Peyer's patch (tissue), 4 donors: Measurements from ENCODE around the gene RMND5A. TPM values are rescaled to one million over a fixed set of nuclear protein-coding genes. Genes with fewer than 3 reads are reported as not detected.

Experiments used
- DNase-seq, 3 donors: peaks; one replicate each; pipeline ENCODE4 v3.0.0-alpha.2; 2017 to 2019
- H3K27ac ChIP-seq, 4 donors: fragments of 200-600 bp; sonication (generic); one replicate each; pipeline ENCODE4 v1.5.1; 2016 to 2019
- H3K27me3 ChIP-seq, 2 donors: fragments of 200-600 bp; sonication (generic); one replicate each; pipeline ENCODE4 v1.5.1; 2019
- H3K36me3 ChIP-seq, 3 donors: fragments of 200-600 bp; sonication (generic); one replicate each; pipeline ENCODE4 v1.5.1; 2016 to 2019
- H3K4me1 ChIP-seq, 4 donors: fragments of 200-600 bp; sonication (generic); one replicate each; pipeline ENCODE4 v1.5.1; 2016 to 2019
- H3K4me3 ChIP-seq, 4 donors: fragments of 200-600 bp; sonication (generic); 1 replicate in 3 of 4; 2 replicates in 1 of 4; pipeline ENCODE4 v1.5.1; 2016 to 2019; ENCODE audit warnings: mild to moderate bottlenecking in 1 of 4
- H3K9me3 ChIP-seq, 4 donors: fragments of 200-600 bp; sonication (generic); one replicate each; pipeline ENCODE4 v1.5.1; 2016 to 2019; ENCODE audit warnings: mild to moderate bottlenecking in 1 of 4
- POLR2A ChIP-seq, 2 donors: fragments of 450-650 bp; IDR thresholded peaks; one replicate each; pipeline ENCODE4 v1.5.1; 2017; ENCODE audit warnings: antibody characterized with exemption in 2 of 2, mild to moderate bottlenecking in 2 of 2, moderate library complexity in 2 of 2
- total RNA-seq, 4 donors: library from RNA; depleted of rRNA; stranded (reverse); fragments of >200 nt; gene quantifications; one replicate each; pipeline ENCODE4 v1.1.0, GENCODE V29; 2016
- TF ChIP-seq, protein P1 (sequence below), 6 experiments: fragments of 450-650 bp in 4 of 6; fragments of 200-600 bp in 2 of 6; sonication (generic) in 1 of 6; IDR thresholded peaks; one replicate each; pipeline ENCODE4 v1.5.1; 2017 to 2019; ENCODE audit warnings: antibody characterized with exemption in 6 of 6, mild to moderate bottlenecking in 3 of 6, moderate library complexity in 1 of 6

Gene RMND5A
- total RNA-seq, 4 donors from 2014 or later: 26.4 to 98.6 (median 49.6) TPM

GRCh38 chr2:86772611-86773010 is 52.5 kb downstream of the RMND5A start:
- no peak overlapping the region for H3K4me3 ChIP-seq
- no peaks in the 10 kb centered on the region for H3K27me3 ChIP-seq
- TF ChIP-seq POLR2A (IDR thresholded peaks at IDR 0.05): no peak
- TF ChIP-seq, protein P1, sequence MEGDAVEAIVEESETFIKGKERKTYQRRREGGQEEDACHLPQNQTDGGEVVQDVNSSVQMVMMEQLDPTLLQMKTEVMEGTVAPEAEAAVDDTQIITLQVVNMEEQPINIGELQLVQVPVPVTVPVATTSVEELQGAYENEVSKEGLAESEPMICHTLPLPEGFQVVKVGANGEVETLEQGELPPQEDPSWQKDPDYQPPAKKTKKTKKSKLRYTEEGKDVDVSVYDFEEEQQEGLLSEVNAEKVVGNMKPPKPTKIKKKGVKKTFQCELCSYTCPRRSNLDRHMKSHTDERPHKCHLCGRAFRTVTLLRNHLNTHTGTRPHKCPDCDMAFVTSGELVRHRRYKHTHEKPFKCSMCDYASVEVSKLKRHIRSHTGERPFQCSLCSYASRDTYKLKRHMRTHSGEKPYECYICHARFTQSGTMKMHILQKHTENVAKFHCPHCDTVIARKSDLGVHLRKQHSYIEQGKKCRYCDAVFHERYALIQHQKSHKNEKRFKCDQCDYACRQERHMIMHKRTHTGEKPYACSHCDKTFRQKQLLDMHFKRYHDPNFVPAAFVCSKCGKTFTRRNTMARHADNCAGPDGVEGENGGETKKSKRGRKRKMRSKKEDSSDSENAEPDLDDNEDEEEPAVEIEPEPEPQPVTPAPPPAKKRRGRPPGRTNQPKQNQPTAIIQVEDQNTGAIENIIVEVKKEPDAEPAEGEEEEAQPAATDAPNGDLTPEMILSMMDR (IDR thresholded peaks at IDR 0.05): no peak
- DNase-seq: no peak
- no peak overlapping the region for H3K27ac ChIP-seq
- no peaks in the 10 kb centered on the region for H3K4me1 ChIP-seq
- no peaks in the 10 kb centered on the region for H3K9me3 ChIP-seq
- peaks cover 0 to 65% (median 0%) of the 10 kb centered on the region in 3 donors for H3K36me3 ChIP-seq

DNA sequence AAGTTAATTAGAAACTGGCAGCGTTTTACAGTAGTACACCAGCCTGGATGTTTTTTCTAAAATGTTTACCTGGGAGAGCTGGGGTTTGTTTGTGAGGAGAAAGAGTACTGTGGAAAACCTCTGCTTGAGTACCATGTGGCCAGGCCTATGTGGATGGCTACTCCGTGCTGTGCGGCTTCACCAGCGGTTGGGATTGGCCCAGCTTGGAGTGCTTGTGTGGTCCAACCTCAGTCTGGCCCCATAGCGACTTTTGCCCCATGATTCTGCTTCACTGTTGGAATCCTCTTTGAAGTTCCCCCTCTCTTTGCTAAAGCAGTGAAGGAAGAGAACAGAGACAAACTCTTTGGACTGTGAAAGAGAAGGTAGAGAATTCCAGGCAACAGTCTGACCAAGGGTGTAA is 54.8 kb downstream of the RMND5A start:
- Histone ChIP-seq H3K36me3 (peaks cover 0 to 51% (median 0%) of the 10 kb centered on the region in 3 donors), H3K27me3 (no peaks in the 10 kb centered on the region), H3K4me1 (no peaks in the 10 kb centered on the region), H3K4me3 (no peak overlapping the region), H3K9me3 (no peaks in the 10 kb centered on the region), H3K27ac (no peak overlapping the region)
- no peak for TF ChIP-seq POLR2A (IDR thresholded peaks at IDR 0.05)
- TF ChIP-seq, protein P1 (IDR thresholded peaks at IDR 0.05): no peak
- no peak for DNase-seq

- DNase-seq: no peak
- Histone ChIP-seq H3K36me3 (peaks cover 0 to 46% (median 0%) of the 10 kb centered on the region in 3 donors), H3K4me1 (no peaks in the 10 kb centered on the region), H3K4me3 (no peak overlapping the region), H3K27me3 (no peaks in the 10 kb centered on the region), H3K27ac (no peak overlapping the region), H3K9me3 (no peaks in the 10 kb centered on the region)
- TF ChIP-seq, protein P1 (IDR thresholded peaks at IDR 0.05): no peak
- no peak for TF ChIP-seq POLR2A (IDR thresholded peaks at IDR 0.05)
Measured at GRCh38 chr2:86775338-86775737, 55.2 kb downstream of the RMND5A start.

DNA sequence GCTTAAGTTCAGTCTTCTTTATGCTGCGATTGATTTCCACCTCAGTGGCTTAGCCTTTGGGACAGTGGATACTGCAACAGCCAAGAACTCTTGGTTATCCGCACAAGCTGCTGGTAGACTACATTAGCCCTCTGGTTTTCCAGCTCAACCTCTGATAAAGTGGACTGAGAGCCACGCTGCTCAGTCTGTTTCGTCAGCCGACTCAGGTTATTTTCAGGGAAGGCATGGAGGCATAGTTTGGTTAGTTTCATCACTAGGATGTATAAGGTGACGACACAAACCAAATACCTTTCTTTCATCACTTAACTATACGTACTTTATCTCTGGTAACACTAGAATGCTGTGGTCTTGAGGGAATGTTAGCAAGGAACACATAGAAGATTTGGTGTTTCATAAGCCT is 56.4 kb downstream of the RMND5A start:
- Histone ChIP-seq H3K36me3 (peaks cover 0 to 34% (median 0%) of the 10 kb centered on the region in 3 donors), H3K27me3 (no peaks in the 10 kb centered on the region), H3K4me1 (no peaks in the 10 kb centered on the region), H3K4me3 (no peak overlapping the region), H3K27ac (no peak overlapping the region), H3K9me3 (no peaks in the 10 kb centered on the region)
- TF ChIP-seq POLR2A (IDR thresholded peaks at IDR 0.05): no peak
- DNase-seq: no peak

DNA sequence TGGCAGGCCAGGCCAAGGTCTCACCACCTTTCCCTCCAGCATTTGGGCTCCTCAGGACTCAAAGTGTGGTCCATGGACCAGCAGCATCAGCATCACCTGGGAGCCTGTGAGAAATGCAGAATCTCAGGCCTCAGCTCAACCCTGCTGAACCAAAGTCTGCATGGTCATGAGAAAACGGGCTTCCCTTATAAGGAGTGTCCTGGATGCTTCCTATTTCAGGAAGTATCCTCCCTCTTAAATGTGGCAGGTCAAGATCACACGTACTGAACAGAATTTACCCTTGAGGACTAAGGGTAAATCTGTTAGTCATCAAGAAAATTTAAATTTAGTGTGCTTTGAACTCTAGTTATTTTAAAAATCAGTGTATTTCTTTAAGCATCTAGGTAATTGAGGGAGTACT is 58.9 kb downstream of the RMND5A start:
- H3K4me3 ChIP-seq: no peak overlapping the region
- peaks cover 0 to 11% (median 0%) of the 10 kb centered on the region in 3 donors for H3K36me3 ChIP-seq
- TF ChIP-seq, protein P1 (IDR thresholded peaks at IDR 0.05): no peak
- TF ChIP-seq POLR2A (IDR thresholded peaks at IDR 0.05): no peak
- no peaks in the 10 kb centered on the region for H3K9me3 ChIP-seq
- no peak overlapping the region for H3K27ac ChIP-seq
- H3K4me1 ChIP-seq: no peaks in the 10 kb centered on the region
- DNase-seq: no peak
- no peaks in the 10 kb centered on the region for H3K27me3 ChIP-seq

DNA sequence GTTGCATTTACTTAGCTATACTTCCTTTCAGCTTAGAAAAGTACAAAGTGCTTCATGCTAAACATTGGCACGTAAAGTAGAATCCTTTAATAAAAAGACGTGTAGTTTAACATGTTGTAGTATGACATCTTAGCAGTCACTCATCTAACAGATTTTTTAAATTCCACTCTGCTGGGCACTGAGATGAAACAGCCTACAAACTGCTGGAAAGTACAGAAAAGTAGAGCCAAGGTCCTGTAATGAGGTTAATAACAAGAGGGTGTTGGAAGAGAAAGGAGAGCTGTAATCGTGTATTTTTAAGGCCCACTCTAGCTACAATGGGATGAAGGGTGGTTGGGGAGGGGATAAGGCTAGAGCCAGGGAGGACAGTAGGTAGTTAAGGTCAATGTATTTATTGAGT is 59.9 kb downstream of the RMND5A start:
- no peaks in the 10 kb centered on the region for H3K9me3 ChIP-seq
- DNase-seq: no peak
- H3K4me1 ChIP-seq: no peaks in the 10 kb centered on the region
- no peaks in the 10 kb centered on the region for H3K27me3 ChIP-seq
- TF ChIP-seq, protein P1 (IDR thresholded peaks at IDR 0.05): no peak
- TF ChIP-seq POLR2A (IDR thresholded peaks at IDR 0.05): no peak
- peaks cover 0 to under 1% (median 0%) of the 10 kb centered on the region in 3 donors for H3K36me3 ChIP-seq
- no peak overlapping the region for H3K27ac ChIP-seq
- no peak overlapping the region for H3K4me3 ChIP-seq
